ENCODE measurements around the gene SPTLC3. TPM values are rescaled to one million over a fixed set of nuclear protein-coding genes. Genes with fewer than 3 reads are reported as not detected.

The SPTLC3 gene
- total and polyA plus RNA-seq, 2 experiments from 2014 or later, result 36.3 to 47.6 TPM

- Histone ChIP-seq H3K36me3 (replicated peaks; ENCODE audit: insufficient read depth, low read depth) (no peaks in the 10 kb centered on the region), H3K27ac (no peak overlapping the region), H3K9me3 (ENCODE audit: low read depth) (peaks cover 5% of the 10 kb centered on the region), H3K4me1 (ENCODE audit: insufficient read depth) (no peaks in the 10 kb centered on the region), H2AFZ (no peak overlapping the region), H3K27me3 (no peaks in the 10 kb centered on the region), H4K20me1 (ENCODE audit: insufficient read depth, poor library complexity, severe bottlenecking) (no peaks in the 10 kb centered on the region), H3K4me2 (no peak overlapping the region), H3K4me3 (no peak overlapping the region), H3K9me2 (replicated peaks; ENCODE audit: insufficient read depth) (no peaks in the 10 kb centered on the region), H3K79me2 (peaks cover 2% of the 10 kb centered on the region)
- 62% methylated on average over 3 of the region's 3 CpGs for WGBS (ENCODE audit: low lambda C conversion rate, missing lambda C conversion rate)
- TF ChIP-seq EZH2 (IDR thresholded peaks at IDR 0.05; ENCODE audit: borderline replicate concordance) (no peak), CTCF (IDR thresholded peaks at IDR 0.05; ENCODE audit: poor library complexity) (no peak), EZH2phosphoT487 (IDR thresholded peaks at IDR 0.05; ENCODE audit: low read depth, severe bottlenecking, unreplicated experiment) (no peak)
- DNase-seq (ENCODE audit: low spot score), result no peak
These were observed 45.2 kb downstream of the SPTLC3 start for GRCh38 chr20:13054011-13054410.

- 85% methylated on average over 9 of the region's 9 CpGs for WGBS (ENCODE audit: low lambda C conversion rate, missing lambda C conversion rate)
- no peaks in the 10 kb centered on the region for H3K4me1 ChIP-seq (ENCODE audit: insufficient read depth)
- TF ChIP-seq EZH2phosphoT487 (IDR thresholded peaks at IDR 0.05; ENCODE audit: low read depth, severe bottlenecking, unreplicated experiment) (no peak), EZH2 (IDR thresholded peaks at IDR 0.05; ENCODE audit: borderline replicate concordance) (no peak), CTCF (IDR thresholded peaks at IDR 0.05; ENCODE audit: poor library complexity) (no peak)
- H3K4me3 ChIP-seq, result no peak overlapping the region
- H3K36me3 ChIP-seq (replicated peaks; ENCODE audit: insufficient read depth, low read depth), result no peaks in the 10 kb centered on the region
- no peak overlapping the region for H3K4me2 ChIP-seq
- H3K9me3 ChIP-seq (ENCODE audit: low read depth), result no peaks in the 10 kb centered on the region
- no peak for DNase-seq (ENCODE audit: low spot score)
- no peak overlapping the region for H3K27ac ChIP-seq
- no peaks in the 10 kb centered on the region for H3K27me3 ChIP-seq
- H4K20me1 ChIP-seq (ENCODE audit: insufficient read depth, poor library complexity, severe bottlenecking), result no peaks in the 10 kb centered on the region
- H3K9me2 ChIP-seq (replicated peaks; ENCODE audit: insufficient read depth), result no peaks in the 10 kb centered on the region
- no peak overlapping the region for H2AFZ ChIP-seq
- H3K79me2 ChIP-seq, result no peaks in the 10 kb centered on the region
These were observed 50.1 kb downstream of the SPTLC3 start for GRCh38 chr20:13058666-13059389.

- no peak overlapping the region for H3K4me3 ChIP-seq
- 75% methylated on average over 7 of the region's 7 CpGs for WGBS (ENCODE audit: low lambda C conversion rate, missing lambda C conversion rate)
- H3K9me3 ChIP-seq (ENCODE audit: low read depth), result no peaks in the 10 kb centered on the region
- H3K36me3 ChIP-seq (replicated peaks; ENCODE audit: insufficient read depth, low read depth), result no peaks in the 10 kb centered on the region
- H3K4me1 ChIP-seq (ENCODE audit: insufficient read depth), result no peaks in the 10 kb centered on the region
- H3K27ac ChIP-seq, result no peak overlapping the region
- H3K9me2 ChIP-seq (replicated peaks; ENCODE audit: insufficient read depth), result no peaks in the 10 kb centered on the region
- H3K4me2 ChIP-seq, result no peak overlapping the region
- H3K27me3 ChIP-seq, result no peaks in the 10 kb centered on the region
- H3K79me2 ChIP-seq, result no peaks in the 10 kb centered on the region
- no peaks in the 10 kb centered on the region for H4K20me1 ChIP-seq (ENCODE audit: insufficient read depth, poor library complexity, severe bottlenecking)
- H2AFZ ChIP-seq, result no peak overlapping the region
- DNase-seq (ENCODE audit: low spot score), result no peak
- TF ChIP-seq CTCF (IDR thresholded peaks at IDR 0.05; ENCODE audit: poor library complexity) (no peak), EZH2 (IDR thresholded peaks at IDR 0.05; ENCODE audit: borderline replicate concordance) (no peak)
These were observed 50.8 kb downstream of the SPTLC3 start for GRCh38 chr20:13059398-13060136.
